Ishikawa (cell line): ENCODE measurements around the gene C11orf16.

Source experiments
- CEBPB ChIP-seq: IDR thresholded peaks from 2 replicates; pipeline ENCODE4 v1.6.1; 2012
- CREB1 ChIP-seq: IDR thresholded peaks from 2 replicates; pipeline ENCODE4 v1.6.1; 2012; ENCODE audit warnings: low read depth
- EGR1 ChIP-seq: IDR thresholded peaks from 2 replicates; pipeline ENCODE4 v1.6.1; 2012
- EP300 ChIP-seq: IDR thresholded peaks from 2 replicates; pipeline ENCODE4 v1.6.1; 2012; ENCODE audit warnings: borderline replicate concordance
- FOXM1 ChIP-seq: IDR thresholded peaks from 2 replicates; pipeline ENCODE4 v1.6.1; 2012; ENCODE audit warnings: low read depth, borderline replicate concordance
- NFIC ChIP-seq: IDR thresholded peaks from 2 replicates; pipeline ENCODE4 v1.6.1; 2012
- RAD21 ChIP-seq: IDR thresholded peaks from 2 replicates; pipeline ENCODE4 v1.6.1; 2012; ENCODE audit warnings: low read depth
- TAF1 ChIP-seq: IDR thresholded peaks from 2 replicates; pipeline ENCODE4 v1.6.1; 2012; ENCODE audit warnings: low read depth, mild to moderate bottlenecking
- TCF12 ChIP-seq: IDR thresholded peaks from 2 replicates; pipeline ENCODE4 v1.6.1; 2012; ENCODE audit warnings: low read depth
- TEAD4 ChIP-seq: IDR thresholded peaks from 2 replicates; pipeline ENCODE4 v1.6.1; 2012
- YY1 ChIP-seq: IDR thresholded peaks from 2 replicates; pipeline ENCODE4 v1.6.1; 2012; ENCODE audit warnings: low read depth
- ZBTB7A ChIP-seq: IDR thresholded peaks from 2 replicates; pipeline ENCODE4 v1.6.1; 2012; ENCODE audit warnings: low read depth
- TF ChIP-seq, protein P1 (sequence below): IDR thresholded peaks from 2 replicates; pipeline ENCODE4 v1.6.1; 2012
- TF ChIP-seq, protein P2 (sequence below): IDR thresholded peaks from 2 replicates; pipeline ENCODE4 v1.6.1; 2012
- TF ChIP-seq, protein P3 (sequence below): IDR thresholded peaks from 2 replicates; pipeline ENCODE4 v1.6.1; 2012; ENCODE audit warnings: low read depth, mild to moderate bottlenecking

C11orf16 gene

DNA sequence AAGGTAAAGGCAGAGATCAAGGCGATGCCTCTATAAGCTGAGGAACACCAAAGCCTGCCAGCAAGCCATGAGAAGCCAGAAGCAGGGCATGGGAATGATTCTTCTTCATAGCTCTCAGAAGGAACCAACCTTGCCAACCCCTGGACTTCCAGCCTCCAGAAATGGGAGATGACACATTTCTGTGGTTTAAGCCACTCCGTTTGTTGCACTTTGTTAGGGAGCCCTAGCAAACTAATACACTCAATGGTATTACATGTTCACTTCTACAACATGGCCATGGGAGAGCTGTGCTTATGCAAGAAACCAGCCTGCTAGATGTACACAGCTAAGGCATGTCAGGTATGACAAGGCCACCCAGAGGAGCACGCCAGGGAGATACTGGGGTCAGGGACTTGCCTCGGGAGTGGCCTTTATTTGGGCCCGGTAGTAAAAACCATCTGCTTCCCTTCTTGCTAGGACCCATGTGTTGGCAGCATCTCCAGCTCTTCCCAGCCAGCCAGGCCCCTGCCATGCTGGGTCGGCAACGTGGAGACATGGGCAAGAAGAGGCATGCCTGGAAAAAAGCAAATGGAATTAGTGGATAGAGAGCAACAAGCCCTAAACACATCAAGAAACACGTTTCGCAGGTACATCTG lies 3.6 kb downstream of the C11orf16 start:
- TF ChIP-seq, protein P1, sequence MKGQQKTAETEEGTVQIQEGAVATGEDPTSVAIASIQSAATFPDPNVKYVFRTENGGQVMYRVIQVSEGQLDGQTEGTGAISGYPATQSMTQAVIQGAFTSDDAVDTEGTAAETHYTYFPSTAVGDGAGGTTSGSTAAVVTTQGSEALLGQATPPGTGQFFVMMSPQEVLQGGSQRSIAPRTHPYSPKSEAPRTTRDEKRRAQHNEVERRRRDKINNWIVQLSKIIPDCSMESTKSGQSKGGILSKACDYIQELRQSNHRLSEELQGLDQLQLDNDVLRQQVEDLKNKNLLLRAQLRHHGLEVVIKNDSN = no peak
- TF ChIP-seq TEAD4 (no peak), EP300 (no peak), EGR1 (no peak), YY1 (no peak), TCF12 (no peak)
- TF ChIP-seq, protein P2, sequence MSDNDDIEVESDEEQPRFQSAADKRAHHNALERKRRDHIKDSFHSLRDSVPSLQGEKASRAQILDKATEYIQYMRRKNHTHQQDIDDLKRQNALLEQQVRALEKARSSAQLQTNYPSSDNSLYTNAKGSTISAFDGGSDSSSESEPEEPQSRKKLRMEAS = no peak
- TF ChIP-seq, protein P3, sequence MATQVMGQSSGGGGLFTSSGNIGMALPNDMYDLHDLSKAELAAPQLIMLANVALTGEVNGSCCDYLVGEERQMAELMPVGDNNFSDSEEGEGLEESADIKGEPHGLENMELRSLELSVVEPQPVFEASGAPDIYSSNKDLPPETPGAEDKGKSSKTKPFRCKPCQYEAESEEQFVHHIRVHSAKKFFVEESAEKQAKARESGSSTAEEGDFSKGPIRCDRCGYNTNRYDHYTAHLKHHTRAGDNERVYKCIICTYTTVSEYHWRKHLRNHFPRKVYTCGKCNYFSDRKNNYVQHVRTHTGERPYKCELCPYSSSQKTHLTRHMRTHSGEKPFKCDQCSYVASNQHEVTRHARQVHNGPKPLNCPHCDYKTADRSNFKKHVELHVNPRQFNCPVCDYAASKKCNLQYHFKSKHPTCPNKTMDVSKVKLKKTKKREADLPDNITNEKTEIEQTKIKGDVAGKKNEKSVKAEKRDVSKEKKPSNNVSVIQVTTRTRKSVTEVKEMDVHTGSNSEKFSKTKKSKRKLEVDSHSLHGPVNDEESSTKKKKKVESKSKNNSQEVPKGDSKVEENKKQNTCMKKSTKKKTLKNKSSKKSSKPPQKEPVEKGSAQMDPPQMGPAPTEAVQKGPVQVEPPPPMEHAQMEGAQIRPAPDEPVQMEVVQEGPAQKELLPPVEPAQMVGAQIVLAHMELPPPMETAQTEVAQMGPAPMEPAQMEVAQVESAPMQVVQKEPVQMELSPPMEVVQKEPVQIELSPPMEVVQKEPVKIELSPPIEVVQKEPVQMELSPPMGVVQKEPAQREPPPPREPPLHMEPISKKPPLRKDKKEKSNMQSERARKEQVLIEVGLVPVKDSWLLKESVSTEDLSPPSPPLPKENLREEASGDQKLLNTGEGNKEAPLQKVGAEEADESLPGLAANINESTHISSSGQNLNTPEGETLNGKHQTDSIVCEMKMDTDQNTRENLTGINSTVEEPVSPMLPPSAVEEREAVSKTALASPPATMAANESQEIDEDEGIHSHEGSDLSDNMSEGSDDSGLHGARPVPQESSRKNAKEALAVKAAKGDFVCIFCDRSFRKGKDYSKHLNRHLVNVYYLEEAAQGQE = no peak

DNA sequence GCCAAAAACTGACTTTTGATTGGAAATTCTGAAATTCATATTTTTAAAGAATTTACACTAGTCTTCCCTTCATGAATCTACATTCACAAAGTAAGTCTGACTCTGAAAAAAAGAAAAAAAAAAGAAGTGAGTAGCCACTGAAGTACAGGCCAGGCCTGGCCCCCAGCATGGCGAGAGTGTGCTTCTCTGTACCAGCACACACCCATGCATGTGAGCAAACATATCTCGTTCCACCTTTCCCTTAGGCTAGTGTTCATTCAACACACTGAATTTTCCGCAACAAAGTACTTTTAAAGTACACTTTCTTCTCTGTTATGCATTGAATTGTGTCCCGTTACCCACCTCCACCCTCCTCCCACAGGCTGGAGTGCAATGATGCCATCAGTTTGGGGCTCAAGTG lies 4.5 kb downstream of the C11orf16 start:
- TF ChIP-seq CREB1 = no peak
- TF ChIP-seq, protein P1 = no peak
- TF ChIP-seq EP300 = no peak
- TF ChIP-seq TCF12 = no peak
- no peak for TF ChIP-seq TEAD4
- TF ChIP-seq, protein P2 = no peak
- TF ChIP-seq RAD21 = no peak
- TF ChIP-seq NFIC = no peak
- TF ChIP-seq TAF1 = no peak
- TF ChIP-seq, protein P3 = no peak
- TF ChIP-seq FOXM1 = no peak
- TF ChIP-seq YY1 = no peak
- no peak for TF ChIP-seq CEBPB
- TF ChIP-seq ZBTB7A = no peak

DNA sequence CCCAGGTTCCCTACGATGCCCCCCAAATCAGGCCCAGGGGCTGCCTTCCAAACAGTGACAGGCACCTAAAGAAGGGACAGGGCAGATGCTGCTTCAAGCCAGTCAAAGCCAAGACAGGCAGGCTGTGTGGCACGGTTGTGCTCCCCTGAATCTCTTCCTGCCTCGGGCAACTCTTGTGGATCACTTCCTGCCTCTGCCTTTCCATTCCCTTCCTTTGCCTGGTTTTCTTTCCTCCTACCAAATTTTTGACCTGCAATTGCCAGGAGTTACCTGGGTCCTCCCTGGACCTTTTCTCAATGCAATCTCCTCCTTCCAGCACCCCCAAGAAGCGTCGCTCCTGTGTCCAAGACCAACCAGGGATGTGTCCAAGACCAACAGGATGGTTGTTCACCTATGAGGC lies 5.5 kb downstream of the C11orf16 start:
- TF ChIP-seq CREB1 (no peak), TEAD4 (no peak), RAD21 (no peak), NFIC (no peak), YY1 (no peak), TCF12 (no peak), TAF1 (no peak), EGR1 (no peak), ZBTB7A (no peak), FOXM1 (no peak), CEBPB (no peak)
- TF ChIP-seq, protein P2 = no peak
- TF ChIP-seq, protein P3 = no peak

DNA sequence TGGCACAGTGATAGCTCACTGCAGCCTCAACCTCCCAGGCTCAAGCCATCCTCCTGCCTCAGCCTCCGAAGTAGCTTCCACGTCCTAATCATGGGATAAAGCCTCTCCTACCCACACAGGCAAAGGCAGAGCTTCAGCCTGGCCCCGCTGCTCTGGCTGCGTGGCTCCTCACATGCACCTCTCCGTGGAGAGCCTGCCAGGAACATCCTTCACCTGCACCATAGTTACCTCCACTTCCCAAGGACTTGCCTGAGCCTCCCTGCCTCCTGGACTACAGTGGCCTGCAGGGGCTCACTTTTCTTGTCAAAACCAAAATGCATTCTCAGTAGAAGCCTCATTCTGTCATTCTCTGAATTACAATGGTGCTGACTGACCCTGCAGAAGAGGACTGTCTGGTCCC lies 6.5 kb downstream of the C11orf16 start:
- TF ChIP-seq CREB1 (no peak), CEBPB (no peak), RAD21 (no peak), FOXM1 (no peak), YY1 (no peak), NFIC (no peak), TAF1 (no peak), EP300 (no peak), EGR1 (no peak), TCF12 (no peak), ZBTB7A (no peak), TEAD4 (no peak)
- TF ChIP-seq, protein P2 = no peak
- TF ChIP-seq, protein P3 = no peak
- TF ChIP-seq, protein P1 = no peak
